Endodermal cell (in vitro differentiated cells): Measurements from ENCODE around the gene SYNJ2. TPM values are rescaled to one million over a fixed set of nuclear protein-coding genes. Genes with fewer than 3 reads are reported as not detected.

Experiments
- DNase-seq: peaks from one replicate; pipeline ENCODE4 v3.0.0-alpha.2; 2017
- H3K27ac ChIP-seq: 2 replicates; pipeline ENCODE4 v1.5.1; 2013; ENCODE audit warnings: mild to moderate bottlenecking, low read depth, low read length, moderate library complexity
- H3K27me3 ChIP-seq: 2 replicates; pipeline ENCODE4 v1.6.1; 2013; ENCODE audit warnings: mild to moderate bottlenecking, low read length, moderate library complexity; ENCODE audit not compliant: insufficient read depth, control insufficient read depth, poor library complexity, severe bottlenecking
- H3K36me3 ChIP-seq: 2 replicates; pipeline ENCODE4 v1.7.0; 2013; ENCODE audit warnings: mild to moderate bottlenecking, low read length, moderate library complexity; ENCODE audit not compliant: control insufficient read depth, insufficient read depth
- H3K4me1 ChIP-seq: one replicate; pipeline ENCODE4 v1.7.0; 2013; ENCODE audit warnings: low read length; ENCODE audit not compliant: control insufficient read depth, insufficient read depth
- H3K4me3 ChIP-seq: 2 replicates; pipeline ENCODE4 v1.5.1; 2013; ENCODE audit warnings: mild to moderate bottlenecking, low read length, moderate library complexity
- H3K9ac ChIP-seq: 2 replicates; pipeline ENCODE4 v1.6.1; 2013; ENCODE audit warnings: mild to moderate bottlenecking, low read length, moderate library complexity; ENCODE audit not compliant: poor library complexity, severe bottlenecking; ENCODE audit errors: extremely low read depth
- H3K9me3 ChIP-seq: 2 replicates; pipeline ENCODE4 v1.6.1; 2013; ENCODE audit warnings: mild to moderate bottlenecking, low read length, moderate library complexity; ENCODE audit not compliant: control insufficient read depth
- H3K27ac Mint-ChIP-seq: 2 replicates; pipeline ENCODE4 v1.8.0; 2020; ENCODE audit warnings: mixed read lengths
- H3K27me3 Mint-ChIP-seq: 2 replicates; pipeline ENCODE4 v1.8.0; 2021; ENCODE audit warnings: mild to moderate bottlenecking, mixed read lengths; ENCODE audit not compliant: insufficient read depth
- H3K36me3 Mint-ChIP-seq: 2 replicates; pipeline ENCODE4 v1.8.0; 2020; ENCODE audit warnings: low read depth, mixed read lengths
- H3K4me1 Mint-ChIP-seq: 2 replicates; pipeline ENCODE4 v1.8.0; 2020; ENCODE audit warnings: mixed read lengths
- H3K4me3 Mint-ChIP-seq: 2 replicates; pipeline ENCODE4 v1.8.0; 2020; ENCODE audit warnings: mild to moderate bottlenecking, moderate library complexity, mixed read lengths
- H3K9me3 Mint-ChIP-seq: 2 replicates; pipeline ENCODE4 v1.8.0; 2020; ENCODE audit warnings: mild to moderate bottlenecking, mixed read lengths
- WGBS, 2 experiments: methylation state at CpG; one replicate each; pipeline versions ENCODE4 v1.1.5 to v1.1.7; 2013; ENCODE audit warnings: missing lambda C conversion rate in 2 of 2, mixed read lengths in 1 of 2; ENCODE audit not compliant: insufficient coverage in 1 of 2, insufficient read length in 1 of 2; 5-methylcytosine and 5-hydroxymethylcytosine counted together
- total RNA-seq, 2 donors: library from RNA; stranded (reverse); fragmentation: NEBNext Ultra II Directional in 1 of 2; extraction: Animal tissue kit (Norgen Biotek cat#: 25700) in 1 of 2; gene quantifications; 2 replicates in 1 of 2; 3 replicates in 1 of 2; pipeline ENCODE4 v1.2.1, GENCODE V29; 2021
- TF ChIP-seq, protein P1 (sequence below): fragments of 200-600 bp; sonication (generic); conservative IDR thresholded peaks from 2 replicates; pipeline ENCODE4 v1.5.0; 2021; ENCODE audit warnings: antibody characterized with exemption, mild to moderate bottlenecking

SYNJ2 gene
- total RNA-seq, 2 donors from 2014 or later = 21.2 to 32.8 TPM

DNA sequence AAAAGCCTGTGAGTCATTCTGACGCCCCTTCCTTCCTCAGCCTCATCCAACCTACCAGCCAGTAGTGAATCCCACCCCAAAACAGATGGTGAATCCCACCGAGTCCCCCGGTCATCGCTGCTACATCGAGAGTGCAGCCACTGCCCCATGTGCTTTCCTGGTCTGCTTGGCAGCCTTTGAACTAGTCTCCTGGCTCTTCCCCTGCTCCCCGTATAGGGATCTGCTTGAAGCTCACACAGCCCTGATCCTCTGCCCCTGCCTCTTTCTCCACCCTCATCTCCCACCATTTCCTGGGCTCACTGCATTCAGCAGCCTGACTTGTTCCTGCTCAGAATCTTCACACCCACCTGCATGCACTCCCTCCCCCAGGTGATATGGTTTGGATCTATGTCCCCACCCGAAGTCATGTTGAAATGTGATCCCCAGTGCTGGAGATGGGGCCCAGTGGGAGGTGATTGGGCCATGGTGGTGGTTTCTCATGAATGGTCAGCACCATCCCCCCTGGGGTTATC is 14.6 kb downstream of the SYNJ2 start:
- H3K4me3 ChIP-seq = no peak overlapping the region
- H3K4me3 Mint-ChIP-seq = no peak overlapping the region
- no peak overlapping the region for H3K27ac ChIP-seq
- no peaks in the 10 kb centered on the region for H3K27me3 Mint-ChIP-seq
- DNase-seq = no peak
- peaks cover 14% of the 10 kb centered on the region for H3K4me1 Mint-ChIP-seq
- H3K9ac ChIP-seq = no peak overlapping the region
- no peaks in the 10 kb centered on the region for H3K36me3 Mint-ChIP-seq
- no peaks in the 10 kb centered on the region for H3K27me3 ChIP-seq
- H3K9me3 ChIP-seq = no peaks in the 10 kb centered on the region
- 87 to 95% methylated on average over 6 to 7 of the region's 7 CpGs for WGBS, 2 experiments
- no peaks in the 10 kb centered on the region for H3K4me1 ChIP-seq
- H3K27ac Mint-ChIP-seq = peak overlapping the region; percentile 41
- H3K9me3 Mint-ChIP-seq = peaks cover 3% of the 10 kb centered on the region
- TF ChIP-seq, protein P1, sequence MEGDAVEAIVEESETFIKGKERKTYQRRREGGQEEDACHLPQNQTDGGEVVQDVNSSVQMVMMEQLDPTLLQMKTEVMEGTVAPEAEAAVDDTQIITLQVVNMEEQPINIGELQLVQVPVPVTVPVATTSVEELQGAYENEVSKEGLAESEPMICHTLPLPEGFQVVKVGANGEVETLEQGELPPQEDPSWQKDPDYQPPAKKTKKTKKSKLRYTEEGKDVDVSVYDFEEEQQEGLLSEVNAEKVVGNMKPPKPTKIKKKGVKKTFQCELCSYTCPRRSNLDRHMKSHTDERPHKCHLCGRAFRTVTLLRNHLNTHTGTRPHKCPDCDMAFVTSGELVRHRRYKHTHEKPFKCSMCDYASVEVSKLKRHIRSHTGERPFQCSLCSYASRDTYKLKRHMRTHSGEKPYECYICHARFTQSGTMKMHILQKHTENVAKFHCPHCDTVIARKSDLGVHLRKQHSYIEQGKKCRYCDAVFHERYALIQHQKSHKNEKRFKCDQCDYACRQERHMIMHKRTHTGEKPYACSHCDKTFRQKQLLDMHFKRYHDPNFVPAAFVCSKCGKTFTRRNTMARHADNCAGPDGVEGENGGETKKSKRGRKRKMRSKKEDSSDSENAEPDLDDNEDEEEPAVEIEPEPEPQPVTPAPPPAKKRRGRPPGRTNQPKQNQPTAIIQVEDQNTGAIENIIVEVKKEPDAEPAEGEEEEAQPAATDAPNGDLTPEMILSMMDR = no peak
- H3K36me3 ChIP-seq = no peaks in the 10 kb centered on the region

DNA sequence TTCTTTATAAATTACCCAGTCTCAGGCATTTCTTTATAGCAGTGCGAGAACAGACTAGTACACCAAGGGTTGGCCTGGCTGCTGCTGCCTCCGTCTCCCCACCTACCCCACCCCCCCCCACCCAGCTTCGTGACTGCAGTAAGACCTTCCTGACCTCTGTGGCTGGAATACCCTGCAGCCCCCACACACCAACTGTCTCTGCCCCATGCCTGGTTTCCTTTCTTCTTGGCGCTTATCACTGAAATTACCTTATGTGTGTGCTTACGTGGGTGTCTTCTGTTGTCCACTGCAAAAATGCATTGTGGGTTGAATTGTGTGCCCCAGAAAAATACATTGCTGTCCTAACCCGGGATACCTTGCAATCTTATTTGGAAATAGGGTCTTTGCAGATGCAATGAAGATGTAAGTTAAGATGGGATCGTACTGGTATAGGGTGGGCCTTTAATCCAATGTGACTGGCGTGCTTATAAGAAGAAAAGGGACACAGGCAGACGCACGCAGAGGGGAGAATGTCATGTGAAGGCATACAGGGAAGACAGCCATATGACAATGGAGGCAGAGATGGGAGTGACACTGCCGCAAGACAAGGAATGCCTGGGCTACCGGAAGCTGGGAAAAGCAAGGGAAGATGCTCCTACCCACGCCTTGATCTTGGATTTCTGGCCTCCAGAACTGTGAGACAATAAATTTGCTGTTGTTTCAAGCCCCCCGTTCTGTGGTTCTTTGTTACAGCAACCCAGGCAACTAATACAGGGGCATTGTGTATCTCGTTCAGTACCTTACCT is 15.4 kb downstream of the SYNJ2 start:
- Histone ChIP-seq H3K36me3 (no peaks in the 10 kb centered on the region), H3K9ac (no peak overlapping the region), H3K4me3 (no peak overlapping the region), H3K4me1 (no peaks in the 10 kb centered on the region), H3K27me3 (no peaks in the 10 kb centered on the region), H3K9me3 (no peaks in the 10 kb centered on the region), H3K27ac (no peak overlapping the region)
- Mint-ChIP-seq H3K4me3 (no peak overlapping the region), H3K9me3 (peaks cover 3% of the 10 kb centered on the region), H3K27me3 (no peaks in the 10 kb centered on the region), H3K4me1 (peaks cover 12% of the 10 kb centered on the region), H3K36me3 (peaks cover 5% of the 10 kb centered on the region), H3K27ac (no peak overlapping the region)
- DNase-seq = no peak
- TF ChIP-seq, protein P1 = no peak
- 93% methylated on average over 11 to 14 of the region's 15 CpGs for whole genome bisulfite sequencing, 2 experiments

DNA sequence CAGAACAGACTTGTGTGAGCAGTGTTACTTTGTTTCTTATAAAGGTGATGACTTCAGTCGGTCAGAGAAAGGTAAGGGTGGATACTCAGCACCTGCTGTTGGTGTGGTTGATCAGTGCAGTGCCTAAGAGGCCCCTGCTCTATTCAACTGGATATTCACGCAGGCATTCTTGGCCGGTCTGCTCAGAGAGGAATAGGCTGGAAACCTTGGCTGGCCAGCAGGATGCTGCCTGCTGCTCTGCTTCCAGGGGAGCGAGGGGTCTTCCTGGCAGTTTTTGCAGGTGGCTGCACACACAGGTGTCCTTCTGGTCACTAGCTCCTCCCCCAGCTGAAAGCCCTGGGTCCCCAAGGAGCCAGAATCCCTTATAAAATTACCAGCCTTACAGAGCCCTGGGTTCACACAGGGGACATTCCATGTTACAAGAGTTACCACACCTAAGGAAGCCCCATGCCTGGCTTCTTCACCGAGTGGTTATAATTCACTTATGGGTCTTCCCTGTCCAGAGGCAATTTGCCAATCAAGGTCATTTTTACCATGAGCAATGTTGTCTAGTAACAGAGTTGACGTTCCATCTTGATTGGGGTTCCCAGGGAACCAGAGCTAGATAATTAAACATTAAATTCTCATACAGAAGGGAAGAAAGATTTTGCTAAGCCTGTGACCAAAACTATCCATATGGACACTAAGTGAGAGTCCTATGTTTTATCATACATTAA is 16.4 kb downstream of the SYNJ2 start:
- no peak overlapping the region for H3K4me3 ChIP-seq
- Mint-ChIP-seq H3K4me1 (peaks cover 13% of the 10 kb centered on the region), H3K27me3 (no peaks in the 10 kb centered on the region), H3K36me3 (peaks cover 5% of the 10 kb centered on the region), H3K4me3 (no peak overlapping the region), H3K27ac (no peak overlapping the region), H3K9me3 (peaks cover 3% of the 10 kb centered on the region)
- TF ChIP-seq, protein P1 = no peak
- DNase-seq = no peak
- H3K36me3 ChIP-seq = no peaks in the 10 kb centered on the region
- H3K9me3 ChIP-seq = no peaks in the 10 kb centered on the region
- H3K4me1 ChIP-seq = no peaks in the 10 kb centered on the region
- no peak overlapping the region for H3K9ac ChIP-seq
- H3K27me3 ChIP-seq = no peaks in the 10 kb centered on the region
- WGBS, 2 experiments = 85 to 90% methylated on average over 4 to 6 of the region's 6 CpGs
- H3K27ac ChIP-seq = no peak overlapping the region
